IMR-90 (cell line): ENCODE results near the gene ANGPT4. TPM values are rescaled to one million over a fixed set of nuclear protein-coding genes. Genes with fewer than 3 reads are reported as not detected.

Source experiments
- ATAC-seq: fragments of 200-7000 bp; cut with Tn5 transposase; 2 replicates; pipeline ENCODE4 v1.9.1; 2020; ENCODE audit warnings: low read depth, mild to moderate bottlenecking, moderate library complexity
- BruUV-seq: library from RNA; stranded (reverse); fragments of 400-500 nt; replicated peaks from 2 replicates; lab custom pipeline; 2021; lab: Mats Ljungman, UMichigan
- CTCF ChIA-PET: fragments of 300-600 bp; formaldehyde crosslinking; extraction: SDS; loops from one replicate; lab custom pipeline; 2021; ENCODE audit warnings: antibody characterized with exemption; lab: Yijun Ruan, JAX
- POLR2A ChIA-PET: fragments of 300-600 bp; sonication (Branson Sonifier 250); formaldehyde crosslinking; loops from one replicate; lab custom pipeline; 2022; ENCODE audit warnings: antibody characterized with exemption; ENCODE audit not compliant: unreplicated experiment; lab: Charles Lee
- DNase-seq: peaks from one replicate; pipeline ENCODE4 v3.0.0; 2013
- H2AFZ ChIP-seq: replicated peaks from 2 replicates; pipeline ENCODE3; 2013; ENCODE audit warnings: low read length, mild to moderate bottlenecking; ENCODE audit not compliant: poor library complexity
- H2AK5ac ChIP-seq: 2 replicates; pipeline ENCODE4 v1.6.1; 2013; ENCODE audit warnings: low read depth, low read length, inconsistent platforms
- H2AK9ac ChIP-seq: replicated peaks from 2 replicates; pipeline ENCODE3; 2013; ENCODE audit warnings: mild to moderate bottlenecking, low read depth, low read length, moderate library complexity; ENCODE audit not compliant: poor library complexity
- H2BK120ac ChIP-seq: 2 replicates; pipeline ENCODE4 v1.6.1; 2013; ENCODE audit warnings: low read depth, low read length, inconsistent platforms
- H2BK15ac ChIP-seq: 3 replicates; pipeline ENCODE4 v1.6.1; 2013; ENCODE audit warnings: low read depth, low read length, inconsistent platforms
- H2BK20ac ChIP-seq: 2 replicates; pipeline ENCODE4 v1.6.1; 2013; ENCODE audit warnings: low read depth, mild to moderate bottlenecking, inconsistent platforms, low read length, moderate library complexity
- H2BK5ac ChIP-seq: 2 replicates; pipeline ENCODE4 v1.6.1; 2013; ENCODE audit warnings: mild to moderate bottlenecking, low read depth, low read length, inconsistent platforms; ENCODE audit not compliant: poor library complexity, severe bottlenecking
- H3K14ac ChIP-seq: replicated peaks from 2 replicates; pipeline ENCODE4 v1.6.1; 2013; ENCODE audit warnings: low read depth, low read length, inconsistent platforms
- H3K18ac ChIP-seq: 2 replicates; pipeline ENCODE4 v1.6.1; 2013; ENCODE audit warnings: low read depth, low read length, control low read depth
- H3K23ac ChIP-seq: 2 replicates; pipeline ENCODE4 v1.6.1; 2013; ENCODE audit warnings: low read depth, low read length, inconsistent platforms
- H3K27ac ChIP-seq: 2 replicates; pipeline ENCODE4 v1.5.1; 2013; ENCODE audit warnings: mild to moderate bottlenecking, control low read depth, low read length; ENCODE audit not compliant: insufficient read depth
- H3K27me3 ChIP-seq: 2 replicates; pipeline ENCODE4 v1.6.1; 2013; ENCODE audit warnings: low read length; ENCODE audit not compliant: control insufficient read depth, insufficient read depth
- H3K36me3 ChIP-seq: 2 replicates; pipeline ENCODE4 v1.6.1; 2013; ENCODE audit warnings: low read length, mixed read lengths; ENCODE audit not compliant: control insufficient read depth, insufficient read depth
- H3K4ac ChIP-seq: 2 replicates; pipeline ENCODE4 v1.6.1; 2013; ENCODE audit warnings: low read depth, low read length, inconsistent platforms
- H3K4me1 ChIP-seq: 2 replicates; pipeline ENCODE4 v1.6.1; 2013; ENCODE audit warnings: low read length, mixed read lengths; ENCODE audit not compliant: control insufficient read depth, insufficient read depth
- H3K4me2 ChIP-seq: 2 replicates; pipeline ENCODE4 v1.6.1; 2013; ENCODE audit warnings: low read depth, mild to moderate bottlenecking, control low read depth, low read length, moderate library complexity
- H3K4me3 ChIP-seq: 2 replicates; pipeline ENCODE4 v1.5.1; 2013; ENCODE audit warnings: low read depth, mild to moderate bottlenecking, control low read depth, low read length, moderate library complexity; ENCODE audit not compliant: insufficient read depth
- H3K56ac ChIP-seq: 2 replicates; pipeline ENCODE4 v1.6.1; 2013; ENCODE audit warnings: low read length, inconsistent platforms; ENCODE audit not compliant: insufficient read depth; ENCODE audit errors: extremely low read depth
- H3K79me1 ChIP-seq, 2 experiments: 2 replicates each; pipeline ENCODE4 v1.6.1; 2013; ENCODE audit warnings: low read length in 2 of 2, inconsistent platforms in 1 of 2, low read depth in 1 of 2
- H3K9ac ChIP-seq: 2 replicates; pipeline ENCODE4 v1.6.1; 2013; ENCODE audit warnings: low read depth, low read length, control low read depth
- H3K9me1 ChIP-seq: 2 replicates; pipeline ENCODE4 v1.6.1; 2013; ENCODE audit warnings: low read length, inconsistent platforms; ENCODE audit not compliant: insufficient read depth
- H3K9me3 ChIP-seq: 2 replicates; pipeline ENCODE4 v1.6.1; 2013; ENCODE audit warnings: low read length; ENCODE audit not compliant: control insufficient read depth, insufficient read depth
- H4K20me1 ChIP-seq: 2 replicates; pipeline ENCODE4 v1.6.1; 2013; ENCODE audit warnings: low read length, inconsistent platforms; ENCODE audit not compliant: insufficient read depth
- H4K5ac ChIP-seq: 2 replicates; pipeline ENCODE4 v1.6.1; 2013; ENCODE audit warnings: mild to moderate bottlenecking, low read depth, low read length, control low read depth
- H4K8ac ChIP-seq, 2 experiments: 2 replicates each; pipeline ENCODE4 v1.6.1; 2013; ENCODE audit warnings: low read depth in 2 of 2, low read length in 2 of 2, control low read depth in 1 of 2, inconsistent platforms in 1 of 2
- H4K91ac ChIP-seq: 2 replicates; pipeline ENCODE4 v1.6.1; 2013; ENCODE audit warnings: low read depth, low read length, inconsistent platforms; ENCODE audit not compliant: insufficient read depth
- BHLHE40 ChIP-seq: fragments of 150-350 bp; IDR thresholded peaks from 2 replicates; pipeline ENCODE4 v1.6.1; 2016; ENCODE audit warnings: mild to moderate bottlenecking, low read depth, low read length
- CEBPB ChIP-seq: IDR thresholded peaks from 2 replicates; pipeline ENCODE4 v1.6.1; 2012; ENCODE audit warnings: low read depth, low read length, improper control_type of control experiment
- CHD1 ChIP-seq: IDR thresholded peaks from 2 replicates; pipeline ENCODE4 v1.6.1; 2012; ENCODE audit warnings: low read depth, low read length, improper control_type of control experiment
- CTCF ChIP-seq: conservative IDR thresholded peaks from 2 replicates; pipeline ENCODE4 v1.5.1; 2012; ENCODE audit warnings: mild to moderate bottlenecking, low read depth, low read length, improper control_type of control experiment
- ELK1 ChIP-seq: fragments of 150-350 bp; IDR thresholded peaks from 2 replicates; pipeline ENCODE4 v1.6.1; 2016; ENCODE audit warnings: low read depth, mild to moderate bottlenecking, low read length, moderate library complexity, borderline replicate concordance
- FOS ChIP-seq: fragments of 150-350 bp; IDR thresholded peaks from 2 replicates; pipeline ENCODE4 v1.6.1; 2016; ENCODE audit warnings: low read depth, low read length
- MAFK ChIP-seq: IDR thresholded peaks from 2 replicates; pipeline ENCODE4 v1.6.1; 2012; ENCODE audit warnings: low read depth, low read length, improper control_type of control experiment
- MAZ ChIP-seq: IDR thresholded peaks from 2 replicates; pipeline ENCODE4 v1.6.1; 2012; ENCODE audit warnings: low read depth, mild to moderate bottlenecking, low read length, improper control_type of control experiment, moderate library complexity, borderline replicate concordance
- MXI1 ChIP-seq: IDR thresholded peaks from 2 replicates; pipeline ENCODE4 v1.6.1; 2012; ENCODE audit warnings: low read depth, mild to moderate bottlenecking, low read length, moderate library complexity, borderline replicate concordance
- NFE2L2 ChIP-seq: fragments of 150-350 bp; IDR thresholded peaks from 2 replicates; pipeline ENCODE4 v1.6.1; 2016; ENCODE audit warnings: low read depth, mild to moderate bottlenecking, low read length
- POLR2A ChIP-seq: IDR thresholded peaks from 2 replicates; pipeline ENCODE4 v1.6.1; 2012; ENCODE audit warnings: mild to moderate bottlenecking, low read depth, low read length
- RAD21 ChIP-seq: IDR thresholded peaks from 2 replicates; pipeline ENCODE4 v1.6.1; 2012; ENCODE audit warnings: low read length, improper control_type of control experiment
- RCOR1 ChIP-seq: IDR thresholded peaks from 2 replicates; pipeline ENCODE4 v1.6.1; 2012; ENCODE audit warnings: mild to moderate bottlenecking, low read length, improper control_type of control experiment; ENCODE audit not compliant: insufficient replicate concordance
- RFX5 ChIP-seq: IDR thresholded peaks from 2 replicates; pipeline ENCODE4 v1.8.0; 2012; ENCODE audit warnings: low read depth, mild to moderate bottlenecking, low read length, moderate library complexity
- SMC3 ChIP-seq: fragments of 150-350 bp; IDR thresholded peaks from 2 replicates; pipeline ENCODE4 v1.6.1; 2016; ENCODE audit warnings: low read depth, mild to moderate bottlenecking, antibody characterized with exemption, low read length, moderate library complexity
- USF2 ChIP-seq: fragments of 150-350 bp; IDR thresholded peaks from 2 replicates; pipeline ENCODE4 v1.6.1; 2017; ENCODE audit warnings: mild to moderate bottlenecking, antibody characterized with exemption, low read length, low read depth
- WGBS, 2 experiments: methylation state at CpG; one replicate each; pipeline versions ENCODE4 v1.1.5 to v1.1.7; 2013; ENCODE audit warnings: missing lambda C conversion rate in 2 of 2; ENCODE audit not compliant: insufficient read length in 1 of 2; ENCODE audit errors: extremely low coverage in 2 of 2; 5-methylcytosine and 5-hydroxymethylcytosine counted together
- dilution Hi-C: fragments of 300-500 bp; cut with HindIII; formaldehyde crosslinking; loops from one replicate; pipeline ENCODE4 v1.14.3; 2018; ENCODE audit warnings: low sequenced_read_pairs; ENCODE audit not compliant: unreplicated experiment
- in situ Hi-C: fragments of 300-500 bp; cut with MboI; formaldehyde crosslinking; loops from 3 replicates; pipeline ENCODE4 v1.14.3; 2019; ENCODE audit warnings: low sequenced_read_pairs, inconsistent platforms, mixed read lengths
- intact Hi-C: fragments of 100-400 bp; cut with micrococcal nuclease; formaldehyde crosslinking; loops from 2 replicates; pipeline ENCODE4 v1.10.0; 2022
- polyA plus RNA-seq, 3 experiments: library from polyadenylated mRNA; depleted of rRNA; stranded (reverse); fragments of >200 nt; gene quantifications; 2 replicates each; pipeline ENCODE4 v1.2.3, GENCODE V29; 2012; ENCODE audit warnings: low replicate concordance in 1 of 3
- total RNA-seq: library from RNA; depleted of rRNA; stranded (reverse); fragments of >200 nt; gene quantifications from 2 replicates; pipeline ENCODE4 v1.2.3, GENCODE V29; 2012

The ANGPT4 gene
- total and polyA plus RNA-seq, 2 of the 4 experiments (the other 2 are of a cell fraction) = not detected

GRCh38 chr20:946826-947225 lies 30.7 kb upstream of the ANGPT4 start:
- no peaks in the 10 kb centered on the region for H4K20me1 ChIP-seq
- dilution Hi-C loops = no loop called here
- no peak overlapping the region for H2AFZ ChIP-seq
- H3K9me3 ChIP-seq = no peaks in the 10 kb centered on the region
- DNase-seq = no peak
- no peak overlapping the region for H4K5ac ChIP-seq
- no peak overlapping the region for H3K4ac ChIP-seq
- H3K79me1 ChIP-seq = no peaks in the 10 kb centered on the region
- no peak overlapping the region for H2AK9ac ChIP-seq
- no TSS peak for BruUV-seq
- WGBS, 2 experiments = 50% methylated on average over 1 of the region's 8 CpGs; no CpG with 5 or more reads in 1 of the 2 experiments
- H2BK20ac ChIP-seq = no peak overlapping the region
- no peak for ATAC-seq
- H3K56ac ChIP-seq = no peak overlapping the region
- H3K27ac ChIP-seq = no peak overlapping the region
- H2BK15ac ChIP-seq = no peak overlapping the region
- peaks cover 1% of the 10 kb centered on the region; the same call in 1 of the 2 replicates for H3K27me3 ChIP-seq
- in situ Hi-C loops = no loop called here
- H3K4me3 ChIP-seq = no peak overlapping the region
- H3K9me1 ChIP-seq = no peaks in the 10 kb centered on the region; the same call in 1 of the 2 replicates
- no peak overlapping the region for H3K23ac ChIP-seq
- H3K18ac ChIP-seq = no peak overlapping the region
- POLR2A ChIA-PET = interaction anchor here (0.6 kb wide), 1 partner anchor 111 kb away, joined by 4 read pairs; no protein-coding TSS in a partner anchor
- no peak overlapping the region for H2BK5ac ChIP-seq
- no peaks in the 10 kb centered on the region for H3K4me1 ChIP-seq
- H3K14ac ChIP-seq = no peak overlapping the region
- no peak overlapping the region for H3K9ac ChIP-seq
- no peaks in the 10 kb centered on the region for H3K36me3 ChIP-seq
- no peak overlapping the region for H2BK120ac ChIP-seq
- no peak overlapping the region for H4K91ac ChIP-seq
- no peak overlapping the region for H3K4me2 ChIP-seq
- CTCF ChIA-PET = no interaction called here
- H2AK5ac ChIP-seq = no peak overlapping the region
- TF ChIP-seq RCOR1 (no peak), NFE2L2 (no peak), CTCF (no peak), CHD1 (no peak), SMC3 (no peak), MXI1 (no peak), ELK1 (no peak), RFX5 (no peak), MAFK (no peak), CEBPB (no peak), USF2 (no peak), MAZ (no peak), BHLHE40 (no peak), FOS (no peak), POLR2A (no peak), RAD21 (no peak)
- intact Hi-C loops = no loop called here
- H4K8ac ChIP-seq = no peak overlapping the region
